ENCODE results near the gene RASL11B. TPM values are rescaled to one million over a fixed set of nuclear protein-coding genes. Genes with fewer than 3 reads are reported as not detected.

Gene RASL11B
- total RNA-seq, 1 experiment from 2014 or later: 30.0 TPM

DNA sequence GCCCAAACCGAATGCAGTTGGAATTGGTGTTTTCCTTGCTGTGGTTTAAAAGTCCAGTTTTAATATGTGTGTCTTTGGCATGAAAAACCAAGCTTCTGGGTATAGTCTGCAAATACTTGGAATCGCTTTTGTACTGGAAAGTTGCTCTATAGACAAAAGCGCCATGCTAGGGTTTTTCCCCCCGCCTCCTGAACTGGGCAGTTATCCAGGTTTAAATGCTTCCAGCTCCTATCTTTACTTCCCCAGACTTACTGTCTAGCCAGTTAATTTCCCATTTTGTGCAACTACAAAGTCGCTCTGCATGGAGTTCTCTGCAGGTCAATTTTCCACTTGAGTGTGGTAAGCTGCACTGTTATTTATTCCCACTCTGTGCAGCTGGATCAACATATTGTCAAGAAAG lies 2.7 kb downstream of the RASL11B start:
- H3K4me3 Mint-ChIP-seq: peak overlapping the region; percentile 16 to 93; a peak in 3 of 5 replicates
- Histone ChIP-seq H3K56ac (ENCODE audit: insufficient read length, low read depth, low read length) (no peak overlapping the region), H2BK120ac (ENCODE audit: low read depth, low read length, poor library complexity, severe bottlenecking) (no peak overlapping the region), H4K8ac (replicated peaks; ENCODE audit: insufficient read length, low read depth, low read length) (no peak overlapping the region), H3K9me3 (ENCODE audit: control insufficient read depth, low read depth, low read length) (no peaks in the 10 kb centered on the region), H2AFZ (ENCODE audit: low read length) (no peak overlapping the region), H3K27me3 (ENCODE audit: insufficient read depth, low read length) (no peaks in the 10 kb centered on the region), H3K14ac (ENCODE audit: insufficient read depth, low read length) (no peak overlapping the region), H2AK5ac (ENCODE audit: insufficient read length, low read length) (no peak overlapping the region), H3K4me2 (ENCODE audit: insufficient read depth, insufficient read length, low read length) (peak overlapping the region; percentile 15), H3K79me2 (ENCODE audit: insufficient read depth, low read length) (peaks cover 8% of the 10 kb centered on the region; the same call in 1 of the 2 replicates), H4K5ac (ENCODE audit: insufficient read length, low read depth, low read length) (no peak overlapping the region), H3T11ph (ENCODE audit: low read length) (no peak overlapping the region), H2BK15ac (ENCODE audit: low read depth, low read length) (no peak overlapping the region), H2BK5ac (ENCODE audit: insufficient read length, low read length) (no peak overlapping the region), H4K91ac (ENCODE audit: insufficient read length, low read depth, low read length) (no peak overlapping the region), H2BK20ac (ENCODE audit: low read depth, low read length, poor library complexity, severe bottlenecking) (no peak overlapping the region), H3K18ac (ENCODE audit: insufficient read length, low read depth, low read length) (no peak overlapping the region), H3K27ac (ENCODE audit: insufficient read length, low read depth, low read length) (no peak overlapping the region), H3K23me2 (ENCODE audit: insufficient read length, low read depth, low read length, poor library complexity, severe bottlenecking) (peaks cover 13% of the 10 kb centered on the region), H3K23ac (ENCODE audit: insufficient read length, low read depth, low read length) (no peak overlapping the region), H3K9ac (ENCODE audit: extremely low read depth, insufficient read length, low read length) (no peak overlapping the region), H2BK12ac (ENCODE audit: insufficient read length, low read depth, low read length) (no peak overlapping the region), H3K4me1 (ENCODE audit: insufficient read depth, low read length) (peaks cover 3% of the 10 kb centered on the region; the same call in 1 of the 2 replicates), H3K4ac (ENCODE audit: low read depth, low read length) (no peak overlapping the region), H4K20me1 (ENCODE audit: control insufficient read depth, insufficient read depth, insufficient read length) (no peaks in the 10 kb centered on the region), H3K79me1 (ENCODE audit: insufficient read depth, low read depth, low read length, poor library complexity, severe bottlenecking) (no peaks in the 10 kb centered on the region)
- no peaks in the 10 kb centered on the region; the same call in 1 of the 2 replicates for H3K27me3 Mint-ChIP-seq (ENCODE audit: low read depth)
- peaks cover 66 to 76% of the 10 kb centered on the region in 2 experiments for H3K4me1 Mint-ChIP-seq
- no peak for TF ChIP-seq CTCF (conservative IDR thresholded peaks at IDR 0.05)
- H3K27ac Mint-ChIP-seq: peak overlapping the region in 2 of 3 experiments; percentile 2 to 86; a peak in 4 of 7 replicates
- no peak for DNase-seq
- WGBS (ENCODE audit: extremely low coverage, insufficient read length, low lambda C conversion rate): no CpG with 5 or more reads among the region's 5 CpGs
- peaks cover 39 to 48% (median 44%) of the 10 kb centered on the region in 3 experiments for H3K36me3 Mint-ChIP-seq (ENCODE audit: insufficient read depth in 1 of 3, low read depth in 3 of 3)
- H3K9me3 Mint-ChIP-seq: no peaks in the 10 kb centered on the region; a peak in 2 of 5 replicates

All from H9 (cell line).